Measurements from ENCODE around the gene SPPL3. TPM values are rescaled to one million over a fixed set of nuclear protein-coding genes. Genes with fewer than 3 reads are reported as not detected.
"Not testable (repeated sequence)": the region's sequence is repeated elsewhere in the genome, so short reads cannot be mapped to it uniquely, and the experiment has no call there.

Gene SPPL3
- polyA plus RNA-seq, 1 experiment, result 22.1 TPM

GRCh38 chr12:120843472-120843871 is 60.7 kb downstream of the SPPL3 start:
- ChIA-PET CTCF (no interaction called here), POLR2A (no interaction called here)
- no peak for DNase-seq (ENCODE audit: low read depth, low spot score)

GRCh38 chr12:120842595-120842994 is 61.6 kb downstream of the SPPL3 start:
- DNase-seq (ENCODE audit: low read depth, low spot score), result no peak
- POLR2A ChIA-PET, result no interaction called here

More at GRCh38 chr12:120843472-120843871, 60.7 kb downstream of the SPPL3 start:
- Histone ChIP-seq H3K9me3 (ENCODE audit: control insufficient read depth, insufficient read depth, low read length) (no peaks in the 10 kb centered on the region; the same call in 1 of the 2 replicates), H3K27ac (ENCODE audit: low read depth, low read length) (no peak overlapping the region), H3K27me3 (ENCODE audit: control insufficient read depth, insufficient read depth, low read length) (no peaks in the 10 kb centered on the region), H3K4me3 (ENCODE audit: low read depth, low read length) (no peak overlapping the region)
- TF ChIP-seq CTCF (IDR thresholded peaks at IDR 0.05; ENCODE audit: low read depth, low read length), result no peak

GRCh38 chr12:120841525-120841924 is 62.6 kb downstream of the SPPL3 start:
- DNase-seq (ENCODE audit: low read depth, low spot score), result no peak
- H3K4me3 ChIP-seq (ENCODE audit: low read depth, low read length), result no peak overlapping the region
- no peaks in the 10 kb centered on the region for H3K27me3 ChIP-seq (ENCODE audit: control insufficient read depth, insufficient read depth, low read length)
- TF ChIP-seq CTCF (IDR thresholded peaks at IDR 0.05; ENCODE audit: low read depth, low read length), result no peak
- H3K27ac ChIP-seq (ENCODE audit: low read depth, low read length), result no peak overlapping the region
- ChIA-PET POLR2A (no interaction called here), CTCF (no interaction called here)
- H3K9me3 ChIP-seq (ENCODE audit: control insufficient read depth, insufficient read depth, low read length), result no peaks in the 10 kb centered on the region; the same call in 1 of the 2 replicates

More at GRCh38 chr12:120842595-120842994, 61.6 kb downstream of the SPPL3 start:
- no peaks in the 10 kb centered on the region for H3K27me3 ChIP-seq (ENCODE audit: control insufficient read depth, insufficient read depth, low read length)
- TF ChIP-seq CTCF (IDR thresholded peaks at IDR 0.05; ENCODE audit: low read depth, low read length), result no peak
- no peak overlapping the region for H3K27ac ChIP-seq (ENCODE audit: low read depth, low read length)
- CTCF ChIA-PET, result no interaction called here
- no peaks in the 10 kb centered on the region; the same call in 1 of the 2 replicates for H3K9me3 ChIP-seq (ENCODE audit: control insufficient read depth, insufficient read depth, low read length)
- H3K4me3 ChIP-seq (ENCODE audit: low read depth, low read length), result no peak overlapping the region

- POLR2A ChIA-PET, result no interaction called here
Observed at GRCh38 chr12:120839503-120839902, 64.7 kb downstream of the SPPL3 start.

GRCh38 chr12:120838629-120839383 is 65.4 kb downstream of the SPPL3 start:
- H3K27me3 ChIP-seq (ENCODE audit: control insufficient read depth, insufficient read depth, low read length); H3K27ac ChIP-seq (ENCODE audit: low read depth, low read length); POLR2A ChIA-PET; H3K4me3 ChIP-seq (ENCODE audit: low read depth, low read length); H3K9me3 ChIP-seq (ENCODE audit: control insufficient read depth, insufficient read depth, low read length); DNase-seq (ENCODE audit: low read depth, low spot score): not testable (repeated sequence)
- CTCF ChIA-PET, result interaction anchor here (0.5 kb wide), 1 partner anchor 51 kb away, joined by 6 read pairs; no protein-coding TSS in a partner anchor

More at GRCh38 chr12:120839503-120839902, 64.7 kb downstream of the SPPL3 start:
- H3K9me3 ChIP-seq (ENCODE audit: control insufficient read depth, insufficient read depth, low read length), result no peaks in the 10 kb centered on the region; the same call in 1 of the 2 replicates
- no peak for TF ChIP-seq CTCF (IDR thresholded peaks at IDR 0.05; ENCODE audit: low read depth, low read length)
- CTCF ChIA-PET, result interaction anchor here (0.5 kb wide), 1 partner anchor 51 kb away, joined by 6 read pairs; no protein-coding TSS in a partner anchor
- H3K27ac ChIP-seq (ENCODE audit: low read depth, low read length), result no peak overlapping the region
- H3K4me3 ChIP-seq (ENCODE audit: low read depth, low read length), result no peak overlapping the region
- H3K27me3 ChIP-seq (ENCODE audit: control insufficient read depth, insufficient read depth, low read length), result no peaks in the 10 kb centered on the region
- DNase-seq (ENCODE audit: low read depth, low spot score), result no peak
